Inflammatory macrophage treated with lipopolysaccharide for 4 hours (primary cell): ENCODE results near the gene ADAMTS8.

Source experiments
- DNase-seq: peaks from one replicate; pipeline ENCODE4 v3.0.0-alpha.2; 2020

The ADAMTS8 gene

DNA sequence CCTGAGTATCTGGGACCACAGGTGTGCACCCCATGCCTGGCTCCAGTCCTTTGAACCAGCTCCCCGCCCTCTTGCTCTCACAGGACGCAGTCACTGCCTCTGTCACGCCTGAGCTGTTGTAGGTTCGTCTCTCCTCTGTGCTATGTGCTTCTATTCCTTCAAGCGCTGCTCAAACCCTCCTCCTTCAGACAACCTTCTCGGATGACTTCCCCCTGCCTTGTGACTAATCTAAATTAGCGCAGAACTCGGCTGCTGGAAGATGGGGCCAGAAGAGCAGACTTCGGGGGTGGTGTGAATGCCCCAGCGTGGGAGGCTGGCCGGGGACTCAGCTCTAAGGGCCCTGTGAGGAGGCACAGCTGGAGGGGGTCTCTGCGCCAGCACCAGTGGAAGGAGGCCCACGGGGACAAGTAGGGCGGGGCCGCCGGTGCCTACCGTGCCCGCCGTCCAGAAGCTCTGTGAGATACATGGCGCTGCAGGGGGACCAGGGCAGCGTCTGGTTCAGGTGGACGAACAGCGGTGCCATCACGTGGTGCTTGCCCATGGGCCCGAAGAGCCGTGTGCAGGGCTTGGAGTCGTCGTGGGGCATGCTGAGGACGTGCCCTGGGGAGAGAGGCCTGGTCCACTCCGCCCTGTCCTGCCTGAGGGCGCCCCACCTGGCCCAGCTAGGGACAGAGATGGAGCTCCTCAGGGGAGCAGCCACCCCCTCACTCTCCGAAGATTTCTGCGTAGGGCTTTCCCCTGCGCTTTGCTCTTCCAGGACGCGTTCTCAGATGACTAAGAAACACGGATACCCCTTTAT is 12.5 kb downstream of the ADAMTS8 start:
- no peak for DNase-seq

DNA sequence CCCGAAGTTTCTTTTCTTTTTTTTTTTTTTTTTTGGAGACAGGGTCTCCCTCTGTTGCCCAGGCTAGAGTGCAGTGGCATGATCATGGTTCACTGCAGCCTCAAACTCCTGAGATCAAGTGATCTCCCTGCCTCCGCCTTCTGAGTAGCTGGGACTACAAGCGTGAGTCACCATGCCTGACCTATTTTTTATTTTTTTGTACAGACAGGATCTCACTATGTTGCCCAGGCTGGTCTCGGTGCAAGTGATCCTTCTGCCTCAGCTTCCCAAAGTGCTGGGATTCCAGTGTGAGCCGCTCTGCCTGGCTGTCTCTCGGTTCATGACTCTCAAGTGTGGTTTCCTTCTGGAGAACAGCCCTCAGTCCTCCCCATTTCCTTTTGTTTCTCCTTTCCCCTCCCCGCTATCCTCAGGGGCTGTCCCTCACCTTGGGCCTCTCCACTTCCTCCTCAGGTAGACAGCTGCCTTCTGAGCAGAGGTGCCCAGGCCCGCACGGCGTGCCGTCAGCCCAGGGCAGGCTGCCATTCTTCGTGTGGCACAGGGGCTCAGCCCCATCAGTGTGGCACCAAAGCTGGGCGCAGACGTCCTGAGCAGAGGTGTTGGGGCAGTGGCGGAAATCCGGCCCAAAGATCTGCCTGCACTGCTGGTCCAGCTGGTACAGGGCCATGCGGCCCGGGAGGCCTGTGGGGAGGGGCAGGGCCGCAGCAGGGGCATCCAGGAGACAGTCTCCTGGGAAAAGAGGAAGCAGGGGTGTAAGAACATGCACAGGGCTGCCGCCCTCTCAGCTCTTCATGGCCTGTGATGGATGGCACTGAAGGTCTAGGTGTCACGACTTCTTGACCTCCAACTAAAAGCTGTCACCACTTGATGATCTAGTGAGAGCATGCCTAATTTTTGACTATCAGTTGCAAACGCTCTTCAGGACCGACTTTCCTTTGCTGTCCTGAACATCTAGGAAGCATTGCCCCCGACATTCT is 14.0 kb downstream of the ADAMTS8 start:
- DNase-seq = no peak

DNA sequence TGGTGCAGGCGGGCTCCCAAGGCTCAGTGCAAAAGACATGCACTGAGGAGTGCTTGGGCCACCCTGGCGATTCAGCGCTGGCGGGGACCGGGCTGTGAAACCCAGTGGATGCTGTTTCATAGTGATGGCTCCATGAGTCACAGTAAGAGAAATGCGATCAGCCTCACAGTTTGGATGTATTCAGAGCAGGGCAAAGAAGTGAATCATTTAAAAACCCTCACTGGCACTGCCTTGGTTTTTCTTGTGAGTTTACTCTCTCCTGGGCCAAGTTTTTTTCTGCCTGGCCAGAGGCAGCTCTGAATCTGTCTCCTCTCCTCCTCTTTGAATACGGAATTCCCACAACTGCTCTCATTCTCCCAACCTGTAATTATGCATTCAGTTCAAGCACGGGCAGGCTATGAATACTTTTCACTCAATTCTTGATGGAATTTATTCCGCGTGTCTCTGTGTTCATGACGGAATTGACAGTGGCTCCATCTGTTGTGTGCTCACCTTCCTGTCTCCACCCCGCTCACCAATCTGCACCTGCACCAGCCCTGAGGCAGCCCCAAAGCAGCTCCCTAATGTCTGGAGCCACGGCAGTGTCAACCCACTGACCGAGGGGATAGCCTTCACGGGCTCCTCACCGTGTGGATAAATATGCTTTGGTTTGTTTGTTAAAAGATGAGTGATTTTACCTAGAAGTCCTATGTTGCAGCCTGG is 14.9 kb downstream of the ADAMTS8 start:
- DNase-seq = no peak

DNA sequence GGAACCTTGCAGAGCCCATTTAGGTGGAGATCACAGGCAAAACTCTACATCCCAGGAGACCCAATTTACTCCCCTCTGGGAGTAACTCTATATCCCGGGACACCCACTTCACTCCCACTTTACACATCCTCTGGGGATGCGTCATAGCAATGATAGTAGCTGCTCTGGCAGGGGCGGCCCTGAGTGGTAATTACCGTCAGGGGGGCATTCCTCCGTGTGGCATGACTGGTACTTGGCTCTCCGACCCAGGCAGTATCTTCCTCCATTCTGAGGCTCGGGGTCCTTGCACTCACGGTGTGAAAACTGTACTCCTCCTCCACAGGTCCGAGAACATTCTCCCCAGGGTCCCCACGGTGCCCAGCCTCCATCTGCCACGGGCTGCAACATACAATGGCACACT is 17.2 kb downstream of the ADAMTS8 start:
- DNase-seq = no peak

DNA sequence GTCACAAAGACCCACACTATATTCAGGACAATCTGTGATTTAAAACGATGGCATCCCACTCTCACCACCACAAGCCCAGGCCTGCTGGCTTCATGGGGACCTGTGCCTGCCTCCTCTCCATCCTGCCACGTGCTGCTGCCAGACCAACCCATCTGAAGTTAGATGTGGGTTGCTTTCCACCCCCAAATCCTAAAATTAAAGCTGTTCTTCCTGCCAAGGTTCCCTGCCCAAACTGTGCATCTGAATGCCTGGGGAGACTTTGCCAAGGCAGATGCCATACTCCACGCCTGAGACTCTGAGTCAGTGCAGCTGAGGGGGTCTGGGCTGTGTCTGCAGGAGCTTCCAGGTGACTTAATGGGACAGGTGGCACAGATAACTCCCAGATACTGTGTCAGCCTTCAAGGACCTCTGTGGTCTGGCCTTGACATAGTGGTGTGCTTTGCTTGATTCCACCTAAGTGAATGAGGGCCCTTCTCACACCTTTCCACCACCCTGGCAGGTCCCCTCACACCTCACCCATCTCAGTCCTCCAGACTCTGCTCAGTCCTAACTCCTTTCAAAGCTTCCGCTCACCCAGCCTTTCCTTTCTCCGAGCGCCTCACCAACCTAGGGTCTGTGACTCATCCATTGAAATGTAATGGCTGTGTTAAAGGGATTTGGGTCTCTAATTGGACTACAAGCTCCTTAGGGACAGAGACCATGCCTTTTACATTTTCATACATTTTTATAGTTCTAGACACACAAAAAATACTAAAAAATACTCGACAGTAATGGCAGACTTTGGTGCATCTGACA is 18.6 kb downstream of the ADAMTS8 start:
- no peak for DNase-seq

DNA sequence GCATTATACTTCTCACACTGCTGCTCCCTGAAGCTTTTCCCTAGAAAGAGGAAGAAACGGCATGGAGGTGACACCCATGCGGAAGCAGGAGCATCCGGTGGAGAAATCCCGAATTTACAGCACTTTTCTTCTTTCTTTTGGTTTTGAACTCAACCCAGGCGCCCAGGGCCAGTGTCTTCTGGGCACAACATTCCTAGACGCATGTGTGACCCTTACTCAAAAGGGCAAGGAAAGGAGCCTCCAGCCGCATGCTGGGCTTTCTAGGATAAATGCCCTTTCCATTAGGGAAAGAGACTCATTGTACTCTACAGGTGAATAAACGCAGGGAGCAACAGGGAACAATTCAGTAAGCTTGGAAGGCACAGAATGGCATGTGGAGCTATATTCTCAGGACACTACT is 19.5 kb downstream of the ADAMTS8 start:
- no peak for DNase-seq

DNA sequence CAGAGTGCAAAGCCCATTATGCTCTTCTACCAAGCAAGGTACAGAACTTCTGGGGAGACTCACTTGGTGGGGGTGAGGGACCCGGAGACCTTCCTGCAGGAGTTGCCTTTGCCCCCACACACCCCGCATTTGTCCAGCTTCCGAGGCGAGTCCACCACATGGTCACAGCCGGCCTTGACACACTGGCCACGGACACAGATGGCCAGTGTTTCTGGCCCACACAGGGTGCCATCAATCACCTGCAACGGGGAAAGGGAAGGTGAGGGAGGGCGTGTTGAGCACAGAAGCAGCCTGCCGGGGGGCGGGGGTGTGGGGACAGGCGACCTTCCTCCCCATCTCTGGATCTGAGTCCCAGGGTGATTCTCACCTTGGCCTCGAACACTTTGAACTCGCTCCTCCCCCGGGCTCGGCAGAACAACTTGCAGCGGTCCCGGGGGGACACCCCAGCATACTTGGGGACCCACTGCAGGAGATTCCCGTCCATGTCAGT is 20.0 kb downstream of the ADAMTS8 start:
- no peak for DNase-seq

DNA sequence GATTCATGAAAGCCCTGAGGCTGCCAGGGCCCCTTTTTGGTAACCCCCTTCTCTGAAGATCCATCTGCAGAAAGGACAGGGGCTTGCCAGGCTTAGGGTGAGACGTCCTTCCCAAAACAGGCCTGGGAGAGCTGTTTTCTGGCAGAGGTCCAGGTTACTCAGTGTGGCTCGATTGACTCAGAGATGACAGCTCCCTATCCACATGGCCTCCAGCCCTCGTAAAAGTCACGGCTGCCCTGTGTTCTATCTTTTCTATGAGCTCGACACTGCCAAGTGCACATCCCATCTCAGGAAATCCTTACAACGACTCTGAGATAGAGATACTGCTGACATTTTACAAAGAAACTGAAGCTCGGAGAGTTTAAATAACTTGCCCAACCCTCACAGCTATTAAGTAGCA is 20.4 kb downstream of the ADAMTS8 start:
- DNase-seq = no peak

DNA sequence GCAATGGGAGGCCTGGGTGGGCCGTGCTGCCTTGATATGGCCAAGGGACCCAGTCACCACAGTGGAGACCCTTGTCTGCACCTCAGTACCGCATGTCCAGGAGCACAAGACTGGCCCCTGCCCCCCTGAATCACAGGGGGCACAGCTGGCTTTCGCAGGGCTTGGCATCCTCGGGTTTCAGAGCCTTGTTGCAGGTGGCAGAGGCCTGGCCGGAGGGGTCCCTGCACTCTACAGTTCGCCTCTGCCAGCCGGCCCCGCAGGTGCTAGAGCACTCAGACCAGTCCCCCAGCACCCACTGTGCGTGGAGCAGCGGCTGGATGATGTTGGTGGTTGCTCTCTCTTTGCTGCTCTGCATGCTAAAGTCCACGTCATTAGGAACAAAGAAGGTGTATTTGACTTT is 23.0 kb downstream of the ADAMTS8 start:
- DNase-seq = no peak

DNA sequence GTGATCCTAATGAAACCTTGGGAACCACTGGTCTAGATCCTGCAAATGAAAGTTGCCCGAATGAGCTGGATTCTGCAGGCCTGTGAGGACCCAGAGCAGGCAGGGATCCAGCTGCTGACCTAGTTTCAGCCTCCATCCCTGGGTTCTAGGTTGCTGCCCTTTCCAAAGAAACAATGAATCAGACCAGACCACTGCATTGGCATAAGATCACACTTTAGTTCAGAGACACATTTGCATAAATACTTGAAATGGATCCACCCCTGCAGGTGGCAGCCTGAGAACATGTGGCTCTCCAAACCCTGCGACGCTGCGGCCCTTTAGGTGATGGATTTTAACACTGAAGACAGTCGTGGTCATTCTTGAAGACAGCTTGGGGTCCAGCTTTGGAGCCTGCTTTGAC is 23.7 kb downstream of the ADAMTS8 start:
- DNase-seq = no peak

DNA sequence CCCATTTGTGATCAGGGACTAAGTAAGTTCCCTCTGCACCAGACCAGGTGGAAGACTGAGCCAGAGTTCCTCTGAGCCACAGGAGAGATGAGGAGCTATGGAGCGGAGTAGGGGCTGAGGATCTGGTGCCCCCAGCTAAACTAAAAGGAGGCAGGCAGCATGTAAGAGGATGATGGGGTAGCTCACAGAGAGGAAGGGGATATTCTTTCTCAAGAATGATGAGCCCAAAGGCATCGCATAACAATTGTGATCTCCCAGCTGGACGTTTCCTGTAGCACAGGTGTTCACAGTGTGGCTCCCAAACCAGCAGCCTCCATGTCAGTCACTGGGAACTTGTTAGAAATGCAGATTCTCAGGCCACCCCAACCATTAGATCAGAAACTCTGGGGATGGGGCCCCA is 24.4 kb downstream of the ADAMTS8 start:
- no peak for DNase-seq

DNA sequence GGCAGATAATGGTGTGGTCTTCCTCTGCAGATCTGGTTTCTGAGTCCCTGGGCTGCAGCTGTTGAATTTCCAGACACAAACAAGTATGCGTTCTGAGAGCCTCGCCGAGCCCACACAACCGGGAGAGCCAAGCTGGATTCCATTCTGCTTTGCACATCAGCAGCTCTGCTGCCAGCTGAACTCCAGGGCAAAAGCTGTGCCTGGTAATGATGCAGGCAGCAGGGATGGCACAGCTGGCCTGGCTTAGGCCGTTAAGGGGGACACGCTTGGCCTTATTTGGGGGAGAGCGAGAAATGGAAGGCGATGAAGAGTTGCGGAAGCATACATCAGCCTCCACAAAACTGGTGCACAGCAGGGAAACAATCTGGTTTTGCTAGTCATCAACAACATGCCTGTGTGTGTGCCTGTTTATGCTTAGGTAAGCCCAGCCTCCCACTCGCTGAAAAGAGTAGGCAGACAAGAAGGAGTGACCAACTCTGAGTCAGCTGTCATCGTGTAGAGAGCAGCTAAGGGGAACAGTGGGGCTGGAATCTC is 25.1 kb downstream of the ADAMTS8 start:
- DNase-seq = peak; percentile 62

DNA sequence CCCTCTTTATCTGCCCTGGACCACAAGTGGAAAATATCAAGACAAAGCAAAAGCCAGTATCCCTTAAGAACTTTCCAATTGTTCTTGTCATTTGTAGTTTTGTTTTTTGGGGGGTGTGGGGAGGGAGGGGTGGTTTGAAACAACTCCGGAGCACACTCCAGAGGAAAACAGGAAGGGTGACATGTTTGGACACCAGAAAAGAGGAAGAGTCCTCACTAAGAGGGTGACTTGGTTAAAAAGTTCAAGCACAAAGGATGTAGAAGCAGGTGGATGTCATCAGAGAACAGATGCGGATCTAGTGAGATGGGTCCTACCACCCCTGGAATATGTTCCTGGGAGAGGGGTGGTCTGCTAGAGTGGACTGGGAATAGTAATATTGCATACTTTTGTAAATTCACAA is 25.8 kb downstream of the ADAMTS8 start:
- peak; percentile 41 for DNase-seq

DNA sequence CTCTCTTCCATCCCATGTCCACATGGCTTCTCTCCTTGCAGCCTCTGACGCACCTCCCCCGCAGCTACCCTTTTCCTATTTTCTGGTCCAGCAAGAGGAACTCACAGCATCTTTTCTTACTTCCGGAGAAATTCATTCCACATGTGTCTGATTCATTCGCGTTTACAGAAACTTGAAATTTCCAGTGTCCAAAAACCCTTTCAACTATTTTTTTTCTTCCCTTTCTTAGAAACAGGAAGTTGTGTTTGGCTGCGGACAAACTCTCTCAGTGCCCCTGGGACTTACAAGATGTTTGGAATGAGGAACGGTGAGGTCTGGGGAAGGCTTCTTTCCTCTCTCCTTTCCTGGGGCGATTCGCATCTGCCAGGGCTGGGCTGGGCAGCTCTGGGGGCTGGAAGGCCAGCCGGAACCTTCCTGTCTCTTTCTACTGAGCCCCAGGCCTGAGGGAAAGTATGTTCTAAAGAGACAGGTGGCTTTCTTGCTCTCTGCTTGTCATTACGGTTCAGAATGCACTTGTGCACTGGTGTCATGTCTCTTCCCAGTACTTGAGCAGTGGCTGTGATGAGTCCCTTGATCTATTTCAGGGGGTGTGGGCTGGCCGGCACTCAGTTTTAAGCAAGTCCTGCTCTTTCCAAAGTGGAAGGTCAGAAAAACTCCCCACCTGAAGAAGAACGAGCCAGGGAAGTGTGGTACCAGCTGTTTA is 27.5 kb downstream of the ADAMTS8 start:
- DNase-seq = peak; percentile 70

DNA sequence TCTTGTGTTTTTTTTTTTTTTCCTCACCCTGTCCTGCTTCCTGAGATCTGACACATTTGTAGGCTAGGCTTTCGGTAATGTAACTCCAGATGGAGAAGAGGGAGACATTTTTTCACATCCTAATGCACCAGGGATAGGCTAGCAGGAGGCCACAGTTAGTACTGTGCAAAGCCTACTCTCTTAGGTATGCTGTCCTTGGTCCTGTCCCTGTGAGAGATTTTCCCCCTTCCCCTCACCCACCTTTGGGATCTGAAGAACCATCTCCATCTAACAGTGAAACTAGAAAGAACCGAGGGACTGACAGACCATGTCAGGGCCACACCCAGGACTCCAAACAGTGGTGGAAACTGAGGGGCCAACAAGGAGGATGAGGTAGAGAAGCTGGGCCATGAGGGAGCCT is 29.2 kb downstream of the ADAMTS8 start:
- no peak for DNase-seq

DNA sequence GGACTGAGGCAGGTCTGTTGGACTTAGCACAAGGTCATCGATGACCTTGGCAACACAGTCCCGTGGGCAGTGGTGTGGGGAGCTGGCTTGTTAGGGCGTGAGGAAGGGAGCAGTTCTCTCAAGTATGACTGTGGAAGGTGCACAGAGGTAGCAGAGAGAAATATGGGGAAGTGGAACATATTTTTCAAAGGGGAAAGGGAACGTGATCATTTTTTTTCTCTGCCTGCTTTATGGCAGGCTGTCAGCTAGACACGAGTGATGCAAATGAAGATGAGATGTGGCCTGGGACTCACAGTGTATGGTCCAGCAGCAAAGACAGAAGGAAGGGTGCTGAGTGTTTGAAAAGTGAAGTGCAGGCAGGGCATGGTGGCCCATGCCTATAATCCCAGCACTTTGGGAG is 30.6 kb downstream of the ADAMTS8 start:
- DNase-seq = no peak

DNA sequence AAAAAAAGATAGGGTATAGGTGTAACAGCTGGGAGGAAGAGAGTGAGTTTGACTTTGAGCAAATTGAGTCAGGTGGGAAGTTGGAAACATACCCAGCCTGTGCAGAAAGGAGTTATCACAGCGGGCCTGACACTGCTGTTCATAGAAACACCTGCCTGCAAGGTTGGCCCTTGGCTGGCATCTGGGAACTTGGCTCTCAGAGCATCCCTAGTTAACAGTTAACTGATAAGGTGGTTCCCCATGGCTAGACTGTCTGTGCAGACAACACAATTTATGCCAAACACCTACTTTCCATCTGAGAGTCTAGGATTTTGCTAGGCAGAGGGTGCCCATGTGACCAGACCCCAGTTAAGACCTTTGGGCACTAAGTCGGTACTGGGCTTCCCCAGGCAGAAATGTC is 31.4 kb downstream of the ADAMTS8 start:
- no peak for DNase-seq

DNA sequence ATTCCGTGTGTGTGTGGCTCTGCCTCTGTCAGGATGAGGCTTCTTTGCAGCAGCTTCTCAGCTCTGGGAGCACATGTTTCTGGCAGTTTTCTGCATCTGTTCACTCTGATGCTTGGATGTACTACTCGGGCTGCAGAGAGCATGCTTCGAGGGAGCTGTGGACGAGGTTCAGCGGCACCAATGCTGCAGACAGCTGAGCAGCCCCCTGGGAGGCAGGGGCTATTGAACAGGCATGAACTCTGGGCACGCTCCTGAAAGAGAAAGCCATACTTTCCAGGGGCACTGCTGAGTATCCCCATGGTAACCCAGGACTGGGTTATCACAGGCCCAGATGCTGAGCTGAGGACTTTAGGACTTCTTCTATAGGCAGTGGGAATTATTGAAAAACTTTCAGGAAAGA is 33.8 kb downstream of the ADAMTS8 start:
- no peak for DNase-seq

DNA sequence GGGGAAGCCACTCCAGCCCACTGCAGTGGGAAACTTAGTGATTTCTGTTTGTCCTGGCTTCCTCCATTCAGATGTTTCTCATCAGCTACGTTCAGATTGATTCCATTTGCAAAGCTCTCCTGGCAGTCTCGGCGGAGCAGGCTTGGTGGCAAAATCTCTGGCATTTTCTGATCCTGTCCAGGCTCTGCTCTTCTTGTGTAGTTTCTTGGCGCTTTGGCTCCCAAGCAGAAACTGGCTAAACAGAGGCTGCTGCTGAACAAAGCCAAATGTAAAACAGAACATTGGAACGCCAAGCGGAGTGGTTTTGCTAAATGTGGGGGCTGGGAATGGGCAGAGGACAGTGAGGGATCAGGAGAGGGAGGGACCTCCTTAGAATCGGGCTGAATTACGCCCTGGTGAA is 36.7 kb downstream of the ADAMTS8 start:
- DNase-seq = no peak

DNA sequence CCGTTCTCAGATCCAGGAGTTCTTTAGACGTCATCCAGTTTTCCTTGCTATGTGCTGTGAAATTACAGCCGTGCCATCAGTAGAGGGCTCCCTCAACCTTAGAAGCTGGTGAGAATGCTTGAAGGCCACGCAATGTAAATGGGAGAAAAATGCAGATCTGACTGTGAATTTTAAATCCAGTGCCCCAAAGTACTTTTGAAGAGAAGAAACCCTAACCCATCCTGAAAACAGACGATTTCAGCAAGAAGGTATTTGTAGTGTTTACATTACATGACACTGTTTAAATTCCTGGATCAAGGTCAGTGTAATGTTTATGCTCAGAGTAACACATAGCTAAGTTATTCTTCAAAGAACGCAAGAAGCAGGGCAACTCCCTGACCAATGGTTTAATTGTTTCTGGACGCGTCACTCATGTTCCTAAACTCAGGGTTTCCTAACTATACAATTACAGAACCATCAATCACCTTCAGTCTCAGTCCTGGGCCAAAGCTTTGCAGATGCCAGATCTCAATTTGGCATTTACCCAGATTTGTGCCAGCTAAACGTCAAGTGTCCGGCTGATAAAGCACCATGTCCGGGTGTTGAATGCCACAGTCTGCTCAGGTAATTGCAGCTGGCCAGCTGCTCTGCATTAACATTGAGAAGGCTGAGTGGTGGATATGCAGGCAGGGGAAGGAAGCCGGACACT is 38.2 kb downstream of the ADAMTS8 start:
- DNase-seq = no peak
